Measurements from ENCODE around the gene SNRNP35. TPM values are rescaled to one million over a fixed set of nuclear protein-coding genes. Genes with fewer than 3 reads are reported as not detected.

SNRNP35 gene
- total and polyA plus RNA-seq, 9 of the 15 experiments (the other 6 are each of a cell fraction or from before 2014, with no cell fraction given), result 17.7 to 41.0 (median 25.5) TPM

GRCh38 chr12:123457980-123458779 is at the start of gene SNRNP35 (continued):
- TF ChIP-seq SNAPC5 (CRISPR knock-in tag; IDR thresholded peaks at IDR 0.05) (no peak), KLF13 (tag; IDR thresholded peaks at IDR 0.05; ENCODE audit: borderline replicate concordance, low read depth) (0 out of 2 replicates have a peak, but pooled peaks have one; percentile 46), NR2C2 (CRISPR knock-in tag; IDR thresholded peaks at IDR 0.05) (peak; percentile 71; the same call in 1 of the 2 replicates), NR2C2 (tag; IDR thresholded peaks at IDR 0.05) (peak; percentile 84), TCF15 (CRISPR knock-in tag; IDR thresholded peaks at IDR 0.05) (no peak), NFE2 (IDR thresholded peaks at IDR 0.05; ENCODE audit: low read depth) (no peak), FOXJ2 (tag; IDR thresholded peaks at IDR 0.05) (no peak), RFX7 (CRISPR knock-in tag; IDR thresholded peaks at IDR 0.05) (no peak), MEIS2 (IDR thresholded peaks at IDR 0.05; ENCODE audit: partially characterized antibody) (peak; percentile 57), POLR2AphosphoS5 (IDR thresholded peaks at IDR 0.05; ENCODE audit: control insufficient read depth, insufficient read depth, low read depth, low read length) (peak; percentile 79), TRIM24 (IDR thresholded peaks at IDR 0.05) (peak in 1 of 2 experiments; percentile 71; a peak in 2 of 4 replicates), KDM5B (IDR thresholded peaks at IDR 0.05; ENCODE audit: insufficient replicate concordance, low read depth, low read length) (peak; percentile 73), MAFF (IDR thresholded peaks at IDR 0.05; ENCODE audit: low read length) (no peak), BCL6 (CRISPR knock-in tag; IDR thresholded peaks at IDR 0.05) (no peak)

All from K562 (cell line).